HAP-1 (cell line): ENCODE measurements around the gene SCG2.

Experiments
- DNase-seq, 2 experiments: peaks; one replicate each; pipeline ENCODE4 v3.0.0-alpha.2; 2016 to 2020; ENCODE audit warnings: low spot score in 2 of 2
- H3K27me3 ChIP-seq: fragments of 250-450 bp; sonication (Bioruptor Pico); 2 replicates; pipeline ENCODE4 v1.5.1; 2020; ENCODE audit warnings: low read depth, mild to moderate bottlenecking, moderate library complexity
- H3K36me3 ChIP-seq: fragments of 250-450 bp; sonication (Bioruptor Pico); replicated peaks from 2 replicates; pipeline ENCODE4 v1.5.1; 2020; ENCODE audit warnings: mild to moderate bottlenecking
- H3K4me1 ChIP-seq: fragments of 250-450 bp; sonication (Bioruptor Pico); 2 replicates; pipeline ENCODE4 v1.5.1; 2020; ENCODE audit warnings: mild to moderate bottlenecking
- H3K4me3 ChIP-seq: fragments of 250-450 bp; sonication (Bioruptor Pico); 2 replicates; pipeline ENCODE4 v1.5.1; 2020; ENCODE audit warnings: mild to moderate bottlenecking, moderate library complexity
- H3K9me3 ChIP-seq: fragments of 250-450 bp; sonication (Bioruptor Pico); 2 replicates; pipeline ENCODE4 v1.5.1; 2020; ENCODE audit warnings: mild to moderate bottlenecking, moderate library complexity
- in situ Hi-C: fragments of 300-500 bp; cut with MboI; formaldehyde crosslinking; loops from 3 replicates; pipeline ENCODE4 v1.14.3; 2020; ENCODE audit warnings: low sequenced_read_pairs, inconsistent platforms, mixed read lengths

The SCG2 gene

GRCh38 chr2:223582001-223582400 is 20.2 kb downstream of the SCG2 start:
- in situ Hi-C loops = no loop called here
- no peaks in the 10 kb centered on the region for H3K36me3 ChIP-seq
- H3K4me1 ChIP-seq = peaks cover 7% of the 10 kb centered on the region
- H3K9me3 ChIP-seq = no peaks in the 10 kb centered on the region
- no peak overlapping the region for H3K4me3 ChIP-seq
- H3K27me3 ChIP-seq = no peaks in the 10 kb centered on the region
- DNase-seq = no peak

GRCh38 chr2:223580951-223581350 is 21.2 kb downstream of the SCG2 start:
- in situ Hi-C loops = no loop called here
- Histone ChIP-seq H3K4me3 (no peak overlapping the region), H3K9me3 (no peaks in the 10 kb centered on the region), H3K27me3 (no peaks in the 10 kb centered on the region), H3K36me3 (no peaks in the 10 kb centered on the region), H3K4me1 (peaks cover 1% of the 10 kb centered on the region)
- DNase-seq = no peak

DNA sequence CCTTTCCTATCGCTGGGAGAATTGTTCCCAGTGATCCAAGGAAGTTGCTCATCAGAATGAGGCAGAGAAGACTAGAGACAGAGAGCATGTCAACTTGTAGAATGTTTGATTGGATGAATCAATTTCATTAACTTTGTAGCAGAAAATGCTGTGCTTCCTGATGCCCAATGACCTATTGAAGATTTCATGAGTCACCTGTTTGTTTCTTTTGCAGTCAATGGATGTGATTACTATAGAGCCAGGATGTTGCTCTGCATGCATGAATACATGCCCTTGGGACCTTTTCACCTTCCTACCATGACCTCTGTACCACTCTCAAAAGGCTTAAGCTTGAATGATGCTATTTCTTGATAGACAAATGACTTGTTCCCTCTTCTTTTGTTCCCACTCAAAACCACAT is 23.3 kb downstream of the SCG2 start:
- no peak for DNase-seq
- Histone ChIP-seq H3K4me1 (no peaks in the 10 kb centered on the region), H3K27me3 (no peaks in the 10 kb centered on the region), H3K36me3 (no peaks in the 10 kb centered on the region), H3K4me3 (no peak overlapping the region), H3K9me3 (no peaks in the 10 kb centered on the region)
- in situ Hi-C loops = no loop called here

- in situ Hi-C loops = no loop called here
- Histone ChIP-seq H3K9me3 (no peaks in the 10 kb centered on the region), H3K36me3 (no peaks in the 10 kb centered on the region), H3K4me1 (no peaks in the 10 kb centered on the region), H3K27me3 (no peaks in the 10 kb centered on the region), H3K4me3 (no peak overlapping the region)
- DNase-seq = no peak
Measured at GRCh38 chr2:223576873-223577272, 25.3 kb downstream of the SCG2 start.

DNA sequence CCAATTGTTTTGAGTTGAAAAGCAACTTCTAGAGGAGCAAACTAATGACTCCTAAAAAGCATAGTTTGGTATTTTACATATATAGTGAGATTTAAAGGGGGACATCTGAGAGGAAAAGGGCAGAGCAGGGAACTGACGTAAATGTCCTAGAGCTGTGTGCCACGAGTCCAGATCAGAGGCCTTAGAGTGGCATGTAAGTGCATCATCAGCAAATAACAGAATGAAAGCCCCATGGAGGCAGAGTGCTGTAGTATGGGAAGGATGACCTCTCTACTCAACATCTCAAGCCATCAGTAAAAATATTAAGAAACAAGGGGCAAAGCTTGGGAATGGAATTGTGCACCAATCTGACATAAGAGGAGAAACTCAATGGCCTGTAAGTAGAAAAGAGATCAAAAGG is 31.4 kb downstream of the SCG2 start:
- in situ Hi-C loops = no loop called here
- no peak for DNase-seq
- H3K9me3 ChIP-seq = no peaks in the 10 kb centered on the region
- no peaks in the 10 kb centered on the region for H3K36me3 ChIP-seq
- no peaks in the 10 kb centered on the region for H3K4me1 ChIP-seq
- no peak overlapping the region for H3K4me3 ChIP-seq
- H3K27me3 ChIP-seq = no peaks in the 10 kb centered on the region; the same call in 1 of the 2 replicates

DNA sequence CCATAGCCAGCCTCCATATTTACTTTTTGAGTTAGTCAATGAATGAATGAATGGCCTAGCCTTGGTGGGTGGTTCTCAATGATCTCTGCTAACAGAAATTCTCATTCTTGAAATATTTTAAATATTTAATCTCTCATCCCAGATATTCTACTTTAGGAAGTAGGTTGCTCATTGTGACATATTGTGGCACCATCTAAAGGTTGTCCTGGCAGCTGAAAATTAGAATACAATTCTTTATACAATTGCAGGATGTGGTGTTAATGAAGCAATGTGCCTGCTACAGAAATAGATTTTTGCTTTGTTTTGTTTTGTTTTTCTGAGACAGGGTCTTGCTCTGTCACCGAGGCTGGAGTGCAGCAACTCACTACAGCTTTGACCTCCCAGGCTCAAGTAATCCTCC is 35.8 kb downstream of the SCG2 start:
- no peak for DNase-seq
- Histone ChIP-seq H3K27me3 (no peaks in the 10 kb centered on the region; the same call in 1 of the 2 replicates), H3K4me1 (no peaks in the 10 kb centered on the region), H3K9me3 (no peaks in the 10 kb centered on the region), H3K36me3 (no peaks in the 10 kb centered on the region), H3K4me3 (no peak overlapping the region)
- in situ Hi-C loops = no loop called here

DNA sequence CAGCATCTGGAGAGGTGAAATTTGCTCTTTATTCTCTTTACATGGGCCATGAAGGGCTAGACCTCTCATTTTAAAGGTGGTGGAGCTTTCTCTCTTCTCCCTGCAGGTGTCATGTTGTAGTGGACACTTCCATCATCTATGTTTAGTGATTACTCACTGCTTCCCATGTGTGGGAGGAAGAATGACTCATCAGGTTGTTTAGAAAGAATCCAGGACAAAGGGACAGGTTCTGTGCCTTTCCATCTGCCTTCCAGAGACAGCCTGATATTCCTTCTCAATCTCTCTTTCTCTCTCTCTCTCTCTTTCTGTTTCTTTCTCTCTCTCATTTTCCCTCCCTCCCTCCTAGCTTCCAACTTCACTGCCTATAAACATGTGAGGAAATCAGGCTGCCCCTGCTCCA is 38.7 kb downstream of the SCG2 start:
- in situ Hi-C loops = no loop called here
- no peaks in the 10 kb centered on the region for H3K9me3 ChIP-seq
- H3K4me3 ChIP-seq = no peak overlapping the region
- H3K27me3 ChIP-seq = no peaks in the 10 kb centered on the region
- DNase-seq = no peak
- no peaks in the 10 kb centered on the region for H3K36me3 ChIP-seq
- H3K4me1 ChIP-seq = no peaks in the 10 kb centered on the region; the same call in 1 of the 2 replicates

- Histone ChIP-seq H3K9me3 (no peaks in the 10 kb centered on the region), H3K36me3 (no peaks in the 10 kb centered on the region), H3K27me3 (no peaks in the 10 kb centered on the region), H3K4me1 (no peaks in the 10 kb centered on the region; the same call in 1 of the 2 replicates), H3K4me3 (no peak overlapping the region)
- in situ Hi-C loops = no loop called here
- no peak for DNase-seq
Measured at GRCh38 chr2:223562078-223562477, 40.1 kb downstream of the SCG2 start.

- Histone ChIP-seq H3K27me3 (no peaks in the 10 kb centered on the region), H3K4me3 (no peak overlapping the region), H3K9me3 (no peaks in the 10 kb centered on the region), H3K4me1 (no peaks in the 10 kb centered on the region; the same call in 1 of the 2 replicates), H3K36me3 (no peaks in the 10 kb centered on the region)
- peak in 1 of 2 experiments; percentile 23 for DNase-seq
- in situ Hi-C loops = no loop called here
Measured at GRCh38 chr2:223560749-223561435, 41.3 kb downstream of the SCG2 start.

- in situ Hi-C loops = no loop called here
- H3K27me3 ChIP-seq = no peaks in the 10 kb centered on the region
- H3K4me1 ChIP-seq = no peaks in the 10 kb centered on the region; the same call in 1 of the 2 replicates
- H3K36me3 ChIP-seq = no peaks in the 10 kb centered on the region
- no peaks in the 10 kb centered on the region for H3K9me3 ChIP-seq
- no peak overlapping the region for H3K4me3 ChIP-seq
- DNase-seq = no peak
Measured at GRCh38 chr2:223558970-223559369, 43.2 kb downstream of the SCG2 start.

DNA sequence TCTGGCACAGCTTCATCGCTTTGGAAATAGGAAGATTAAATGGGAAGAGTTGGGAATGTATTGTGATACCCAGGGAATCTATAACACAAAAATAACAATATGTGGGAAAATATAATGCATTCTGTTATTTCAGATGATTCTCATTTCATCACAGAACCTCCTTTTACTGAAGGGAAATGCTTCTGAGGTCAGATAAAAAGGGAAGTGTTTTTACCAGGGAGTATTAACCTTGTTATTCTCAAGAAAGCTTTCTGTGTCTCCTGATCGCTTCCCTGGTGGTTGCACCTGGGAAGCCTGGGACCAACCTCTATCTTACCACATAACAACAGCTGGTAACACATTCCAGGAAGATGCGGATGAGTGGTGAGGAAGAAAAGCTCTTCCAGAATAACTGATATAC is 47.2 kb downstream of the SCG2 start:
- Histone ChIP-seq H3K4me1 (no peaks in the 10 kb centered on the region), H3K27me3 (no peaks in the 10 kb centered on the region), H3K36me3 (no peaks in the 10 kb centered on the region), H3K9me3 (no peaks in the 10 kb centered on the region), H3K4me3 (no peak overlapping the region)
- in situ Hi-C loops = no loop called here
- DNase-seq = no peak

GRCh38 chr2:223549215-223549614 is 52.9 kb downstream of the SCG2 start:
- peaks cover 20% of the 10 kb centered on the region for H3K4me1 ChIP-seq
- no peaks in the 10 kb centered on the region for H3K9me3 ChIP-seq
- H3K4me3 ChIP-seq = no peak overlapping the region
- in situ Hi-C loops = no loop called here
- H3K27me3 ChIP-seq = no peaks in the 10 kb centered on the region
- peak in 1 of 2 experiments; percentile 42 for DNase-seq
- H3K36me3 ChIP-seq = no peaks in the 10 kb centered on the region

DNA sequence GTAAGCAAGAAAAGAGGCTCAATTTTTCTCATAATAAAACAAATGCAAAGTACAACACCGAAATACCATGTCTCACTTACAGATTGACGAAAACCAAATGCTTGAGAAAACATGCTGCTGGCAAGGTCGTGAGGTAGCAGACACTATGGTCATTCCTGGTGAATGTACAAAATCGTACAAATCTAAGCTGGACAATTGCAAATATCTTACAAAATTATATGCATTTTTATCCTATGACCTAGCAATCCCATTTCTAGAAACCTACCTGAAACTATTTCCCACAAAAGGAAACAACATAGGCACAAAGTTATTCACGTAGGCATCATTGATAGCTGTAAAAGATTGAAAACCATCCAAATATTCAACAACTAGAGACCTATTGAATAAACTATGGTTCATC is 54.0 kb downstream of the SCG2 start:
- Histone ChIP-seq H3K4me1 (peaks cover 20% of the 10 kb centered on the region), H3K27me3 (no peaks in the 10 kb centered on the region), H3K4me3 (no peak overlapping the region), H3K9me3 (no peaks in the 10 kb centered on the region), H3K36me3 (no peaks in the 10 kb centered on the region)
- no peak for DNase-seq
- in situ Hi-C loops = no loop called here
